CD4-positive, alpha-beta T cell (primary cell): ENCODE measurements around the gene RAB25. TPM values are rescaled to one million over a fixed set of nuclear protein-coding genes. Genes with fewer than 3 reads are reported as not detected.
A peak's percentile ranks its signal among the peaks of the same experiment; 100 is the strongest.

ENCODE experiments used
- ATAC-seq: fragments of 200-7000 bp; cut with Tn5 transposase; one replicate; pipeline ENCODE4 v1.10.0; 2022; ENCODE audit warnings: mild to moderate bottlenecking; ENCODE audit not compliant: poor library complexity
- CTCF ChIA-PET: fragments of 350-600 bp; sonication (Branson Sonifier 250); formaldehyde crosslinking; loops from one replicate; lab custom pipeline; 2021; ENCODE audit warnings: antibody characterized with exemption, inconsistent platforms; lab: Charles Lee
- POLR2A ChIA-PET: fragments of 350-600 bp; sonication (Branson Sonifier 250); formaldehyde crosslinking; loops from one replicate; lab custom pipeline; 2021; ENCODE audit warnings: antibody characterized with exemption, inconsistent platforms; lab: Charles Lee
- DNase-seq, 14 experiments: peaks; one replicate each; pipeline ENCODE4 v3.0.0-alpha.2; 2013 to 2020; ENCODE audit warnings: mixed read lengths in 2 of 14
- H3K27ac ChIP-seq, 2 donors: one replicate each; pipeline versions ENCODE4 v1.5.1 to v1.7.0; 2013; ENCODE audit warnings: low read length in 2 of 2, low read depth in 1 of 2, mild to moderate bottlenecking in 1 of 2
- H3K27me3 ChIP-seq, 2 experiments: 1 replicate in 1 of 2; 2 replicates in 1 of 2; pipeline versions ENCODE4 v1.6.1 to v1.7.0; 2013; ENCODE audit warnings: low read length in 2 of 2, control low read depth in 1 of 2, mild to moderate bottlenecking in 1 of 2, moderate library complexity in 1 of 2; ENCODE audit not compliant: insufficient read depth in 2 of 2, control insufficient read depth in 1 of 2
- H3K36me3 ChIP-seq: one replicate; pipeline ENCODE4 v1.6.1; 2013; ENCODE audit warnings: low read length, control low read depth; ENCODE audit not compliant: insufficient read depth
- H3K4me1 ChIP-seq: one replicate; pipeline ENCODE4 v1.6.1; 2013; ENCODE audit warnings: low read length, control low read depth; ENCODE audit not compliant: insufficient read depth
- H3K4me3 ChIP-seq: one replicate; pipeline ENCODE4 v1.5.1; 2013; ENCODE audit warnings: mild to moderate bottlenecking, low read length, moderate library complexity
- H3K9me3 ChIP-seq, 2 experiments: 1 replicate in 1 of 2; 2 replicates in 1 of 2; pipeline versions ENCODE4 v1.6.1 to v1.7.0; 2013; ENCODE audit warnings: low read length in 2 of 2, mild to moderate bottlenecking in 2 of 2, control low read depth in 1 of 2, moderate library complexity in 1 of 2; ENCODE audit not compliant: control insufficient read depth in 1 of 2, insufficient read depth in 1 of 2
- H3K27ac Mint-ChIP-seq: one replicate; pipeline ENCODE4 v1.8.0; 2020; ENCODE audit warnings: mixed read lengths
- H3K27me3 Mint-ChIP-seq: one replicate; pipeline ENCODE4 v1.8.0; 2021; ENCODE audit warnings: mixed read lengths
- H3K36me3 Mint-ChIP-seq: one replicate; pipeline ENCODE4 v1.8.0; 2021; ENCODE audit warnings: low read depth, mixed read lengths
- H3K4me1 Mint-ChIP-seq: one replicate; pipeline ENCODE4 v1.8.0; 2021; ENCODE audit warnings: low read depth, mixed read lengths
- H3K4me3 Mint-ChIP-seq: one replicate; pipeline ENCODE4 v1.8.0; 2020; ENCODE audit warnings: mild to moderate bottlenecking, mixed read lengths
- H3K9me3 Mint-ChIP-seq: one replicate; pipeline ENCODE4 v1.8.0; 2020; ENCODE audit warnings: mixed read lengths
- CTCF ChIP-seq: fragments of 200-600 bp; IDR thresholded peaks from one replicate; pipeline ENCODE4 v1.8.0; 2022; ENCODE audit warnings: antibody characterized with exemption, mild to moderate bottlenecking
- intact Hi-C, 2 experiments: fragments of 100-400 bp; cut with DNase I in 1 of 2; cut with micrococcal nuclease in 1 of 2; formaldehyde crosslinking; loops; one replicate each; pipeline versions ENCODE4 v1.15.1 to v1.9.0; 2023 to 2025; cut with DNase I, micrococcal nuclease
- polyA plus RNA-seq, 2 donors: library from polyadenylated mRNA; unstranded; fragments of 120-200 nt; gene quantifications; one replicate each; pipeline ENCODE4 v1.2.1, GENCODE V29; 2013
- total RNA-seq, 174 experiments: library from RNA in 2 of 174; stranded (reverse) in 2 of 174; gene quantifications; one replicate each; pipeline ENCODE4 v1.2.3 and lab custom pipeline; 2021 to 2026

RAB25 gene
- total RNA-seq (1 to 10 TPM in 1 of 2 experiments, under 1 TPM in 1; 0.58 to 1.3 TPM), total RNA-seq (lab: John Stamatoyannopoulos, UW) (0 to 1.4 (median 0.43) reads per million in 172 experiments)
- polyA plus RNA-seq (2013, experiment 1 of 2): 0.83 TPM
- polyA plus RNA-seq (2013, experiment 2 of 2): 2.2 TPM

GRCh38 chr1:156060937-156061636 lies at the start of gene RAB25:
Gene RAB25, plus strand, starts transcription at chr1:156061160. Its CDS starts 241 bp downstream, at chr1:156061401.
- Mint-ChIP-seq H3K36me3 (no peaks in the 10 kb centered on the region), H3K27me3 (no peaks in the 10 kb centered on the region), H3K4me1 (peaks cover 5% of the 10 kb centered on the region), H3K27ac (no peak within 1 kb of the TSS), H3K9me3 (no peaks in the 10 kb centered on the region), H3K4me3 (peak within 1 kb of the TSS; percentile 34)
- ATAC-seq (peak; percentile 48), DNase-seq (peak in 2 of 14 experiments; percentile 39 to 47)
- H3K4me3 ChIP-seq: no peak within 1 kb of the TSS
- CTCF ChIA-PET: no interaction called here
- intact Hi-C loops: no loop called here
- peaks cover 3% of the 10 kb centered on the region for H3K4me1 ChIP-seq
- no peaks in the 10 kb centered on the region for H3K27me3 ChIP-seq
- TF ChIP-seq CTCF: no peak
- H3K36me3 ChIP-seq: peaks cover 8% of the 10 kb centered on the region
- POLR2A ChIA-PET: no interaction called here
- no peaks in the 10 kb centered on the region for H3K9me3 ChIP-seq
- no peak within 1 kb of the TSS for H3K27ac ChIP-seq

- DNase-seq (no peak), ATAC-seq (no peak)
- Mint-ChIP-seq H3K27ac (no peak overlapping the region), H3K36me3 (peaks cover 78% of the 10 kb centered on the region), H3K4me1 (peaks cover 5% of the 10 kb centered on the region), H3K27me3 (no peaks in the 10 kb centered on the region), H3K9me3 (no peaks in the 10 kb centered on the region), H3K4me3 (no peak overlapping the region)
- POLR2A ChIA-PET: no interaction called here
- H3K4me3 ChIP-seq: no peak overlapping the region
- peaks cover 4% of the 10 kb centered on the region for H3K4me1 ChIP-seq
- no peak for TF ChIP-seq CTCF
- intact Hi-C loops: no loop called here
- H3K36me3 ChIP-seq: peaks cover 74% of the 10 kb centered on the region
- no peaks in the 10 kb centered on the region for H3K27me3 ChIP-seq
- no peaks in the 10 kb centered on the region for H3K9me3 ChIP-seq
- H3K27ac ChIP-seq: no peak overlapping the region
- CTCF ChIA-PET: no interaction called here
Observed at GRCh38 chr1:156012051-156012817, 48.7 kb upstream of the RAB25 start.

- H3K36me3 Mint-ChIP-seq: peaks cover 84% of the 10 kb centered on the region
- POLR2A ChIA-PET: no interaction called here
- intact Hi-C loops: no loop called here
Observed at GRCh38 chr1:156014829-156015228, 46.1 kb upstream of the RAB25 start.

More at GRCh38 chr1:156014829-156015228, 46.1 kb upstream of the RAB25 start:
- TF ChIP-seq CTCF: no peak
- peaks cover 19% of the 10 kb centered on the region for H3K4me1 Mint-ChIP-seq
- H3K27ac Mint-ChIP-seq: no peak overlapping the region
- Histone ChIP-seq H3K4me3 (no peak overlapping the region), H3K27ac (no peak overlapping the region), H3K4me1 (peaks cover 11% of the 10 kb centered on the region), H3K9me3 (no peaks in the 10 kb centered on the region), H3K36me3 (peaks cover 73% of the 10 kb centered on the region), H3K27me3 (no peaks in the 10 kb centered on the region)
- H3K9me3 Mint-ChIP-seq: no peaks in the 10 kb centered on the region
- DNase-seq (no peak), ATAC-seq (no peak)
- no peak overlapping the region for H3K4me3 Mint-ChIP-seq
- CTCF ChIA-PET: no interaction called here
- H3K27me3 Mint-ChIP-seq: no peaks in the 10 kb centered on the region
